Muscle of arm (tissue), 12 donors: ENCODE results near the gene AK9. TPM values are rescaled to one million over a fixed set of nuclear protein-coding genes. Genes with fewer than 3 reads are reported as not detected.
A peak's percentile ranks its signal among the peaks of the same experiment; 100 is the strongest.
"Not testable (repeated sequence)": the region's sequence is repeated elsewhere in the genome, so short reads cannot be mapped to it uniquely, and the experiment has no call there.

Source experiments
- DNase-seq: peaks from one replicate; pipeline ENCODE4 v3.0.0-alpha.2; 2013
- polyA plus RNA-seq, 12 donors: library from polyadenylated mRNA; unstranded; fragments of 120-200 nt; gene quantifications; one replicate each; pipeline ENCODE4 v1.2.1, GENCODE V29; 2013; ENCODE audit not compliant: insufficient read length in 12 of 12

AK9 gene
- polyA plus RNA-seq, 12 donors = 6.3 to 8.2 (median 7.7) TPM; not detected in 2

- DNase-seq = no peak
Observed at GRCh38 chr6:109483735-109484057, 207.3 kb downstream of the AK9 start.

- DNase-seq = peak; percentile 83
Observed at GRCh38 chr6:109482905-109483734, 207.9 kb downstream of the AK9 start, which contains the start of gene ZBTB24. Gene ZBTB24 (minus strand): TSS chr6:109483219. CDS start chr6:109482026, 1,193 bp downstream.

- DNase-seq = no peak
Observed at GRCh38 chr6:109480993-109481480, 210.0 kb downstream of the AK9 start.

- no peak for DNase-seq
Observed at GRCh38 chr6:109478841-109479624, 212.0 kb downstream of the AK9 start.

DNA sequence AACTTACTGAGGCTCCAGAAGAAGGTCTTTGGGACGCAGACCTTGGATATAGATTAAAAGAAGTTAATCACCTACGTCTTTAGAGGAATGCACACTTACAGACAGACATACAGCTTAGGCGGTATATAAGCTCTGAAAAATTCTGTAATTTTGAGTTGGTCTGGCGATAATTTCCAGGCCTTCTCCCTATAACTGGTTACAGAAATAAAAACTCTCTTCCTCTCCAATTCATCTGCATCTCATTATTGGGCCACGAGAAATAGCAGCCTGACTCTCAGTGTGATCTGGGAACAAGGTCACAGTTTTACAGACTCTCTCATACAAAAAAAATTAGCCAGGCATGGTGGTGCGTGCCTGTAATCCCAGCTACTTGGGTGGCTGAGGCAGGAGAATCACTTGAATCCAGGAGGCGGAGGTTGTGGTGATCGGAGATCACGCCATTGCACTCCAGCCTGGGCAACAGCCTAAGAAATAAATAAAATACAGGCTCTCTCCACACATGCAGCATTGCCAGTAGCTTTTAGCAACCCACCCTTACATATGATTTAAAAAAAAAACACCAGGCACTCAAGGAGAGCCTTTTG lies 212.7 kb downstream of the AK9 start:
- DNase-seq = no peak

DNA sequence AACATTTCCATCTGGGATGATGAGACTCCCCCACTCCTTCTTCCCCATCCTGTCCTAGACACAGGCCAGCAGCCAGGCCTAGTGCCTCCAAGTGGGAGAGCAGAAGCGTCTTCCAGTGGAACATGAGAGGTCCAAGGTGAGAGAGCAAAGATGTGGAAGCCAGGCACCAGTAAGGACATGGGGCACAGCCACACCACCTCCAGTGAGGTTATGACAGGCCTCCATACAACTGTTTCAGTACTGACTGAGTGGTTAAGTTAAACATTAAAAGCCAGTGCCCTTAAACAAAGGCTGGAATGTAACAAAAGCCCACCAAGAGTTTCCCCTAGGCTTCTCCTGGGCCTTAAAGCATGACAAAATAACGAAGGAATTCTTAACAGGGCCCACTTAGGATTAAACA lies 213.3 kb downstream of the AK9 start:
- DNase-seq = no peak

- no peak for DNase-seq
Observed at GRCh38 chr6:109477184-109477583, 213.8 kb downstream of the AK9 start.

- no peak for DNase-seq
Observed at GRCh38 chr6:109475625-109476024, 215.4 kb downstream of the AK9 start.

- no peak for DNase-seq
Observed at GRCh38 chr6:109474995-109475394, 216.0 kb downstream of the AK9 start.

GRCh38 chr6:109473120-109473519 lies 217.9 kb downstream of the AK9 start:
- DNase-seq = no peak

DNA sequence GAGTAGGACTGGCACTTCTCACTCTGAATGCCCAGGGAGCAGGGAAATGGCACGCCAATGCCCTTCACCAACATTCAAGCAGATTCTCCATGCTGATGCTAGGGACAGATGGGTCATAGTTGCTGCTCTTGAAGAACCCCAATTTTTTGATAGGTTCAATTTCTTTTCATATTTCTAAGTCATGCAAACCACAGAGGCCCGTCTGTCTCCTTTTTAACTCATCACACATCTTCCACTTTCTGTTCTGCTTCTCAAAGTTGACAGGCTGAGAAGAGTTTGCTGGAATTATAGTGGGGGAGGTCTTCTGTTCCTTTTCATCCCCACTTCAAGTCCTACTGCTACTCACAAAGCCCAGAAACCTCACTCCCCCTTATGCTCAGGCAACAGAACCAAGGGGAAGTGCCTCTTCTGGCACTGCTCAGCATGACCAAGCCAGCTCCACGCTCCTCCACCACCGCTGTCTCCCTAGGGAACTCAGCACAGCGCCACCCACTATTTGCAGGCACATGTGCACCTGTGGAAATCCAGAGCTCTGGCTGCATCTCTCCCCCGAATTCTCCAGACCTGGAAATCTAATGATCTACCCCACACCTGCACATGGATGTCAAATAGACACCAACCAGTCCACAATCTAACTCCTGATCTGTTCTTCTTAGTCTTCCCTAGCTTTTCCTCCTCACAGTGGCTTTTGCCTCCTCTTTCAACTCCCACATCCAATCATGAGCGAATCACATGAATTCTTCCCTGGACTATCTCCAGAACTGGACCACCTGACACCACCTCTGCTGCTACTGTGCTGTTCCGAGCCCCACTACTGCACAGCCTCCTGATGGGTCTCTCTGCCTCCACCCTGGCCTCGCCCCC lies 218.6 kb downstream of the AK9 start:
- DNase-seq = no peak

DNA sequence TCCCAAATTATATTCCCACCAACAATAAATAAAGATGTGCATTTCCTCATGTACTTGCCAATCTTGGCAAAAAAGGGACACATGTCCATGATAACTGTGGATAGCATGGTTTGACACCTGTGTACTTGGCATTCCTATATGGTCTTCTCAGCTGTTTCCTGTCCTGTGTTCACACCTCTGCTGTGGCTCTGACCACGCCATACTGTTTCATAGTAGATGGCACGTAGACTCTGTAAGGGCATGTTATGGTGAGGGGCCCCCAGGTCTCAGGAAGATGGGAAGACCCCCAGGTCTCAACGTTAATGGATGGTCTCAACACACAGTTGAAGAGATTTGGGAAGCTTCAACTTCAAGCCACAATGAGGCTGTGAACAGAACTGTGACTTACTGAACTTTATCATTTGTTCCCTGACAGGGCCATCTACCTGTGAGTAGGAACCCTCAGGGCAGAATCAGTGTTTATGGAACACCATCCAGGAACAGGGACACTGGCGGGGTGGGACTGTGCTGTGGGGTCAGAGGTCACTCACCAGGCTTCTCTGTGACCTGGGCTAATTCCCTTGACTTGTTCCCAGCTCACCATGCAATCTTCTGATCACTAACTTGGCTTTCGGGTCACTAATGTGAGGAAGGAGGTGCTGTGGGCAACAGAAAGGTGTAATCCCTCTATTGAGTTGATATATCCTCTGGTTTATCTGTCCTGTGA lies 219.7 kb downstream of the AK9 start:
- DNase-seq = no peak

DNA sequence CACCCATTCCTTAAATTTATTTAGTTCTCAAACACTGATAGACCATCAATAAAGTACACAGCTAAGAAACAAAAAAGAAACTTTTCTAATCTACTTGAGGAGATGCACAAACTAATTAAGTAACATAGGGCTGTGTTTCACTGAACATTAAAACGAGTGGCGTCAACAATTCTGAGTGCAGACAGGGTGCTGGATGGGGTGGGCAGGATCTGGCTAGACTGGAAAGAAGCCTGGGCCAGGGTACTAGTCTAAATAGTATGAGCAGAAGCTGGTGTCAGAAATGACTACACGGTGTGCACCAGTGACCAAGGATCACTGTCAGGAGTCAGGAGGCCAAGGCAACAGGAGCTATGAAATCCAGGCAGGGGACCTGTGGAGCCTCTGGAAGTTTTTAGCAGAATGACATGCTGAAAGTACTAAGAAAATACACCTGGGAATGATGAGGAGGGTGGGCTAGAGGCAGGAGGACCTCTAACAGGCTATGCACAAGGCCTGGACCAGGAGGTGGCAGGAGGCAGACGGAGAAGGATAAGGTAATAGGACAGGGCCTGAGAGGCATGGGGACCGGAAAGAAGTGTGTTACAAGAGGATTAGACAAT lies 221.3 kb downstream of the AK9 start:
- DNase-seq = no peak

DNA sequence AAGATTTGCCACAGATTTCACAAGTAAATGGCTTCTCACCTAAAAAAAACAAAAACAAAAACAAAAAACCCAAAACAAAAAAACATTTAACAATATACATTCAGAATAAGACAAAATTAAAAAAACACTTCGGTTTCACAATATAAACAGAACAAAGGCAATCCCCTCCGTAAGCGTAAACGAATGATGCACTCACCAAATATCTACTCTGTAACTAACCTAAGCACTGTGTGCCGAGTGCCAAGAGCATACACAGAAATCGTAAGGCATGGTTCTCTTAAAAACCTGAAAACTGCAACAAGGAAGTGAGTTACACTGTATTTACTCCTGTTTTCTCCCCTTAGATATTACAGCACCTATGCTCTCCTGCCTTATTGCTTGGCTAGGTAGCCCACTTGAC lies 223.3 kb downstream of the AK9 start:
- no peak for DNase-seq

GRCh38 chr6:109466212-109466923 lies 224.6 kb downstream of the AK9 start:
- DNase-seq = no peak

- no peak for DNase-seq
Observed at GRCh38 chr6:109465772-109466171, 225.2 kb downstream of the AK9 start.

DNA sequence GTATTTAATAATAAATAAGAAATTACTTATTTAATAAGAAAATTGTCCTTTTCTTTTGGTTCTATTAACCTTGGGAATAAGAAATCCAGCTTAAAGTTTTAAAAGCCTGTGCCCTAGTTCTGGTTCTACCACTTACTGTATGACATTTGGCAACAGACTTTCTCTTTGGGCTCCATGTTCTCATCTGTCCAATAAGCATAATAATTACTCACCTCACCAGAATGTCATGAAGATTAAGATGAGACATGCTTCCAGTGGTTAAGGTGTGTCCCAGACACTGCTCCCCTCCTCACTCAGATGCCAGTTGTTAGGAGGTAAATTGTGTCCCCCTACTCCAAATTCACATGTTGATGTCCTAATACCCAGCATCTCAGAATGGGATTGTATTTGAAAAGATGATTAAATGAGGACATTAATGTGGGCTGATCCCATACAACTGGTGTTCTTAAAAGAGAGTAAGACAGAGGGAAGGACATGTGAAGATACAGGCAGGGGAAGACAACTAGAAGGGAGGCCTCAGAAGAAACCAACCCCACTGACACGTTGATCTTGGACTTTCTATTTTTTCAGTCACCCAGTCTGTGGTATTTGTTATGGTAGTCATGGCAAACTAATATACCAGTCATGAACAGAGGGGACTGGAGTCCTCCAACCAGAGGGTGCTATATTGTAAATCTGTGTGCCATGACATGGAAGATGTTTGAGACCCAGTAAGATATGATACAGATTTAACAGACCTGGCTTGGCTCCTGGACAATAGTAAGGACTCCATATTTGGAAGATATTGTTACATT lies 229.1 kb downstream of the AK9 start:
- no peak for DNase-seq

- DNase-seq = not testable (repeated sequence)
Observed at GRCh38 chr6:109461205-109461604, 229.8 kb downstream of the AK9 start.
